Suppressor macrophage treated with lipopolysaccharide for 1 hour (primary cell): Measurements from ENCODE around the gene TPM1.
"Not testable (repeated sequence)": the region's sequence is repeated elsewhere in the genome, so short reads cannot be mapped to it uniquely, and the experiment has no call there.

Experiments
- DNase-seq, 3 donors: peaks; one replicate each; pipeline ENCODE4 v3.0.0-alpha.2; 2020 to 2022

The TPM1 gene

GRCh38 chr15:63075984-63076713 is 33.6 kb downstream of the TPM1 start:
- DNase-seq = no peak

- DNase-seq = no peak
Observed at GRCh38 chr15:63076714-63077046, 34.1 kb downstream of the TPM1 start.

- no peak for DNase-seq
Observed at GRCh38 chr15:63077952-63078351, 35.4 kb downstream of the TPM1 start.

GRCh38 chr15:63079947-63080626 is 37.5 kb downstream of the TPM1 start:
- DNase-seq = no peak

- DNase-seq = no peak
Observed at GRCh38 chr15:63080634-63081250, 38.2 kb downstream of the TPM1 start.

- no peak for DNase-seq
Observed at GRCh38 chr15:63082366-63082765, 39.8 kb downstream of the TPM1 start.

GRCh38 chr15:63083044-63083443 is 40.5 kb downstream of the TPM1 start:
- no peak for DNase-seq

- no peak for DNase-seq
Observed at GRCh38 chr15:63083541-63083940, 41.0 kb downstream of the TPM1 start.

- DNase-seq = no peak
Observed at GRCh38 chr15:63084806-63085205, 42.3 kb downstream of the TPM1 start.

- no peak for DNase-seq
Observed at GRCh38 chr15:63085289-63085688, 42.7 kb downstream of the TPM1 start.

- peak in 1 of 3 donors; percentile 37 for DNase-seq
Observed at GRCh38 chr15:63086271-63086670, 43.7 kb downstream of the TPM1 start.

GRCh38 chr15:63086947-63087346 is 44.4 kb downstream of the TPM1 start:
- no peak for DNase-seq

- DNase-seq = no peak
Observed at GRCh38 chr15:63088533-63089245, 46.1 kb downstream of the TPM1 start.

- no peak for DNase-seq
Observed at GRCh38 chr15:63089260-63090043, 46.9 kb downstream of the TPM1 start.

GRCh38 chr15:63090472-63090871 is 47.9 kb downstream of the TPM1 start:
- no peak for DNase-seq

- DNase-seq = no peak
Observed at GRCh38 chr15:63090887-63091286, 48.3 kb downstream of the TPM1 start.

GRCh38 chr15:63091679-63092446 is 49.3 kb downstream of the TPM1 start:
- no peak for DNase-seq

- DNase-seq = peak; percentile 79 to 86 (median 85)
Observed at GRCh38 chr15:63093486-63094205, 51.1 kb downstream of the TPM1 start.

- no peak for DNase-seq
Observed at GRCh38 chr15:63094495-63094931, 52.0 kb downstream of the TPM1 start.

- no peak for DNase-seq
Observed at GRCh38 chr15:63096178-63096577, 53.6 kb downstream of the TPM1 start.

GRCh38 chr15:63098901-63099300 is 56.4 kb downstream of the TPM1 start:
- not testable (repeated sequence) for DNase-seq
